Astrocyte (in vitro differentiated cells and primary cell): ENCODE measurements around the gene DUSP6.

Experiments
- CTCF ChIP-seq: IDR thresholded peaks from 2 replicates; pipeline ENCODE4 v1.5.1; 2011; ENCODE audit warnings: low read depth, mild to moderate bottlenecking, inconsistent platforms, low read length, moderate library complexity; ENCODE audit not compliant: insufficient read depth
- EZH2 ChIP-seq: IDR thresholded peaks from 2 replicates; pipeline ENCODE4 v1.6.1; 2012; ENCODE audit warnings: mild to moderate bottlenecking, low read length, inconsistent platforms; ENCODE audit not compliant: insufficient read depth

GRCh38 chr12:89350260-89350629, 2.1 kb downstream of the DUSP6 start:
- no peak for TF ChIP-seq CTCF
- TF ChIP-seq EZH2: no peak
